Natural killer cell (primary cell): ENCODE results near the gene KNG1. TPM values are rescaled to one million over a fixed set of nuclear protein-coding genes. Genes with fewer than 3 reads are reported as not detected.

Source experiments
- ATAC-seq, 3 donors: fragments of 150-1000 bp in 2 of 3; fragments of 200-7000 bp in 1 of 3; cut with Tn5 transposase; 1 replicate in 1 of 3; 2 replicates in 2 of 3; pipeline ENCODE4 v1.10.0; 2021; ENCODE audit warnings: mild to moderate bottlenecking in 2 of 3, moderate library complexity in 2 of 3
- DNase-seq, 2 donors: peaks; one replicate each; pipeline versions ENCODE4 v3.0.0 to v3.0.0-alpha.2; 2013 to 2021; ENCODE audit warnings: mixed read lengths in 1 of 2
- H3K27ac ChIP-seq: one replicate; pipeline ENCODE4 v1.5.1; 2013; ENCODE audit warnings: mild to moderate bottlenecking, low read length
- H3K27me3 ChIP-seq: one replicate; pipeline ENCODE4 v1.6.1; 2013; ENCODE audit warnings: low read length; ENCODE audit not compliant: control insufficient read depth, insufficient read depth
- H3K36me3 ChIP-seq: one replicate; pipeline ENCODE4 v1.6.1; 2013; ENCODE audit warnings: low read length; ENCODE audit not compliant: control insufficient read depth, insufficient read depth
- H3K4me1 ChIP-seq: one replicate; pipeline ENCODE4 v1.6.1; 2013; ENCODE audit warnings: low read length; ENCODE audit not compliant: control insufficient read depth, insufficient read depth
- H3K4me3 ChIP-seq: one replicate; pipeline ENCODE4 v1.5.1; 2013; ENCODE audit warnings: low read length
- H3K9me3 ChIP-seq: one replicate; pipeline ENCODE4 v1.6.1; 2013; ENCODE audit warnings: low read length; ENCODE audit not compliant: control insufficient read depth, insufficient read depth
- H3K27ac Mint-ChIP-seq, 2 donors: one replicate each; pipeline ENCODE4 v1.8.0; 2022; ENCODE audit warnings: mild to moderate bottlenecking in 2 of 2, mixed read lengths in 2 of 2, moderate library complexity in 1 of 2
- H3K27me3 Mint-ChIP-seq, 2 donors: one replicate each; pipeline ENCODE4 v1.8.0; 2022; ENCODE audit warnings: low read depth in 2 of 2, mixed read lengths in 2 of 2
- H3K36me3 Mint-ChIP-seq: one replicate; pipeline ENCODE4 v1.8.0; 2022; ENCODE audit warnings: mixed read lengths
- H3K4me1 Mint-ChIP-seq, 2 donors: one replicate each; pipeline ENCODE4 v1.8.0; 2022; ENCODE audit warnings: mixed read lengths in 2 of 2
- H3K4me3 Mint-ChIP-seq: one replicate; pipeline ENCODE4 v1.8.0; 2022; ENCODE audit warnings: mild to moderate bottlenecking, moderate library complexity, mixed read lengths
- H3K9me3 Mint-ChIP-seq, 2 donors: one replicate each; pipeline ENCODE4 v1.8.0; 2022; ENCODE audit warnings: mixed read lengths in 2 of 2
- CTCF ChIP-seq: fragments of 200-600 bp; IDR thresholded peaks from one replicate; pipeline ENCODE4 v1.8.0; 2022; ENCODE audit warnings: antibody characterized with exemption
- WGBS: methylation state at CpG from one replicate; pipeline ENCODE4 v1.1.7; 2013; ENCODE audit warnings: missing lambda C conversion rate; ENCODE audit not compliant: insufficient coverage; 5-methylcytosine and 5-hydroxymethylcytosine counted together
- intact Hi-C: fragments of 100-400 bp; cut with micrococcal nuclease; formaldehyde crosslinking; loops from one replicate; pipeline ENCODE4 v1.14.2; 2022
- total RNA-seq, 4 donors: library from RNA; stranded (reverse); fragments of 120-200 nt in 1 of 4; gene quantifications; one replicate each; pipeline versions ENCODE4 v1.2.3 to v1.2.4, GENCODE V29; 2013 to 2022

Gene KNG1
- total RNA-seq, 3 donors from 2014 or later (not counting 1 experiment from before 2014, with no cell fraction given): not detected

GRCh38 chr3:186759231-186759930, 42.2 kb downstream of the KNG1 start:
- DNase-seq (no peak), ATAC-seq (no peak)
- Histone ChIP-seq H3K4me3 (no peak overlapping the region), H3K36me3 (no peaks in the 10 kb centered on the region), H3K4me1 (no peaks in the 10 kb centered on the region), H3K27me3 (no peaks in the 10 kb centered on the region), H3K27ac (no peak overlapping the region), H3K9me3 (no peaks in the 10 kb centered on the region)
- H3K36me3 Mint-ChIP-seq: no peaks in the 10 kb centered on the region
- H3K4me3 Mint-ChIP-seq: no peak overlapping the region
- H3K27me3 Mint-ChIP-seq: peaks cover 5 to 14% of the 10 kb centered on the region in 2 donors
- H3K9me3 Mint-ChIP-seq: no peaks in the 10 kb centered on the region
- intact Hi-C loops: no loop called here
- 59% methylated on average over 7 of the region's 11 CpGs for WGBS
- no peak for TF ChIP-seq CTCF
- no peak overlapping the region for H3K27ac Mint-ChIP-seq
- H3K4me1 Mint-ChIP-seq: no peaks in the 10 kb centered on the region

- intact Hi-C loops: no loop called here
- DNase-seq (no peak), ATAC-seq (no peak)
- H3K27me3 ChIP-seq: no peaks in the 10 kb centered on the region
- TF ChIP-seq CTCF: no peak
- no peaks in the 10 kb centered on the region for H3K36me3 ChIP-seq
- no peaks in the 10 kb centered on the region for H3K9me3 Mint-ChIP-seq
- no peaks in the 10 kb centered on the region for H3K9me3 ChIP-seq
- H3K27ac Mint-ChIP-seq: no peak overlapping the region
- no peak overlapping the region for H3K4me3 Mint-ChIP-seq
- no peaks in the 10 kb centered on the region for H3K4me1 Mint-ChIP-seq
- no peak overlapping the region for H3K27ac ChIP-seq
- peaks cover 5 to 10% of the 10 kb centered on the region in 2 donors for H3K27me3 Mint-ChIP-seq
- H3K36me3 Mint-ChIP-seq: no peaks in the 10 kb centered on the region
- no peak overlapping the region for H3K4me3 ChIP-seq
- H3K4me1 ChIP-seq: no peaks in the 10 kb centered on the region
- 96% methylated on average over 10 of the region's 10 CpGs for WGBS
Measured at GRCh38 chr3:186760141-186760833, 43.1 kb downstream of the KNG1 start.

DNA sequence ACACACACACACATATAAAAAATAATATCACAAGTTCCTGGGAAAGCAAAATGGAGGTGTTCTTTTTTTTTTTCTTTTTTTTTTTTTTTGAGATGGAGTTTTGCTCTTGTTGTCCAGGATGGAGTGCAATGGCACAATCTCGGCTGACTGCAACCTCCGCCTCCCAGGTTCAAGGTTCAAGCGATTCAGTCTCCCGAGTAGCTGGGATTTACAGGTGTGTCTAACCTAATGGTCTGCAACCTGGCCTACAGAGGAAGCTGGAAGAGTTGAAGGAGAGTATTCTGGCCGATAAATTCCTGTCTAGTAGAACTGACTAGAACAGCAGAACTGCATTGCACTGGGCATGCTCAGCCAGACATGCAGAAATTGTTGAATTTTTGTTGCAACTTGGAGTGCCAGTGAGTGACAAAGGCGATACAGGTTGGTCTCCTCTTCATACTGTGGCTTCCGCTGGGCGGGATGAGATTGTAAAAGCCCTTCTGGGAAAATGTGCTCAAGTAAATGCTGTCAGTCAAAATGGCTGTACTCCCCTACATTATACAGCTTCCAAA, 43.8 kb downstream of the KNG1 start:
- DNase-seq (no peak), ATAC-seq (no peak)
- no peak overlapping the region for H3K27ac ChIP-seq
- Mint-ChIP-seq H3K4me1 (no peaks in the 10 kb centered on the region), H3K9me3 (no peaks in the 10 kb centered on the region), H3K4me3 (no peak overlapping the region), H3K36me3 (no peaks in the 10 kb centered on the region), H3K27me3 (peaks cover 5 to 9% of the 10 kb centered on the region in 2 donors), H3K27ac (no peak overlapping the region)
- intact Hi-C loops: no loop called here
- no peaks in the 10 kb centered on the region for H3K27me3 ChIP-seq
- H3K4me1 ChIP-seq: no peaks in the 10 kb centered on the region
- no peaks in the 10 kb centered on the region for H3K36me3 ChIP-seq
- 97% methylated on average over 8 of the region's 8 CpGs for WGBS
- no peak for TF ChIP-seq CTCF
- peaks cover 5% of the 10 kb centered on the region for H3K9me3 ChIP-seq
- no peak overlapping the region for H3K4me3 ChIP-seq
